NCI-H2227 (cell line): ENCODE results near the gene CSE1L.
A peak's percentile ranks its signal among the peaks of the same experiment; 100 is the strongest.
"Not testable (repeated sequence)": the region's sequence is repeated elsewhere in the genome, so short reads cannot be mapped to it uniquely, and the experiment has no call there.

Experiments used
- DNase-seq: peaks from one replicate; lab custom pipeline; 2025; ENCODE audit not compliant: unreplicated experiment; lab: John Stamatoyannopoulos, UW

CSE1L gene, protein sequence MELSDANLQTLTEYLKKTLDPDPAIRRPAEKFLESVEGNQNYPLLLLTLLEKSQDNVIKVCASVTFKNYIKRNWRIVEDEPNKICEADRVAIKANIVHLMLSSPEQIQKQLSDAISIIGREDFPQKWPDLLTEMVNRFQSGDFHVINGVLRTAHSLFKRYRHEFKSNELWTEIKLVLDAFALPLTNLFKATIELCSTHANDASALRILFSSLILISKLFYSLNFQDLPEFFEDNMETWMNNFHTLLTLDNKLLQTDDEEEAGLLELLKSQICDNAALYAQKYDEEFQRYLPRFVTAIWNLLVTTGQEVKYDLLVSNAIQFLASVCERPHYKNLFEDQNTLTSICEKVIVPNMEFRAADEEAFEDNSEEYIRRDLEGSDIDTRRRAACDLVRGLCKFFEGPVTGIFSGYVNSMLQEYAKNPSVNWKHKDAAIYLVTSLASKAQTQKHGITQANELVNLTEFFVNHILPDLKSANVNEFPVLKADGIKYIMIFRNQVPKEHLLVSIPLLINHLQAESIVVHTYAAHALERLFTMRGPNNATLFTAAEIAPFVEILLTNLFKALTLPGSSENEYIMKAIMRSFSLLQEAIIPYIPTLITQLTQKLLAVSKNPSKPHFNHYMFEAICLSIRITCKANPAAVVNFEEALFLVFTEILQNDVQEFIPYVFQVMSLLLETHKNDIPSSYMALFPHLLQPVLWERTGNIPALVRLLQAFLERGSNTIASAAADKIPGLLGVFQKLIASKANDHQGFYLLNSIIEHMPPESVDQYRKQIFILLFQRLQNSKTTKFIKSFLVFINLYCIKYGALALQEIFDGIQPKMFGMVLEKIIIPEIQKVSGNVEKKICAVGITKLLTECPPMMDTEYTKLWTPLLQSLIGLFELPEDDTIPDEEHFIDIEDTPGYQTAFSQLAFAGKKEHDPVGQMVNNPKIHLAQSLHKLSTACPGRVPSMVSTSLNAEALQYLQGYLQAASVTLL

DNA sequence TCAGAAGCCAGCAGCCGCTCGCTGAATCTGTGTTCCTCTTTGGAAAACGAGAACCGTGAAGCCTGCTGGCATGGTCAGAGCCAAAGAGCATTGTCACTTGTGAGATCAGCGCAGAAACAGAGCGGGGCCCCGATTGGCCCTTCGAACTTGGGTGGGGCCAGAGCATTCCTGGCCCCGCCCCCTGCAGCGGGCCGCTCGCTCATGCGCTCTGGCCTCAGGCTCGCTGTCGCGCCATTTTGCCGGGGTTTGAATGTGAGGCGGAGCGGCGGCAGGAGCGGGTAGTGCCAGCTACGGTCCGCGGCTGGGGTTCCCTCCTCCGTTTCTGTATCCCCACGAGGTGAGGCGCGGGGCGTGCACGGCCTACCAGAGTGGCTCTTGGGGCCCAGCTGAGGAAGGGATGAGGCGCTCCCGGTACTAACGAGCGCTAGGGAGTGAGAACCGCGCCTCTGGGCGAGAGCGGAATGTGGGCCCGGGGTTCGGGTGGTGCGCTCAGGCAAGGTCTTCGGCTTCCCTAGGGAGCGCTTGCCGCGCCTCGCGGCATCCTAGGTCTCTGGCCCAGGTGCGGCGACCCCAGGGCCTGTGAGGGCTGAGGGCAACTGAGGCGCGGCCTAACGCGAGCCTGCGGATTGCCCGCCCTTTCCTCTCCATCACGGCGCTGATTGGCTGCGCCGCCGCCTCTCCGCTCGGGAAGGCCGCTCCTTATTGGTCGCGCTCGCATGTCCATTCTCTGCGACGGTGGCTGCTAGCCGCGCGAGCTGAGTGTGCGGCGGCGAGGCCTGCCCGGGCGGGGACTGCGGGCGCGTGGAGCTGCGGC, at the start of gene CSE1L:
Gene CSE1L (plus strand): TSS at position 226 of the 814 bp plus-strand sequence. CDS start 12,152 bp downstream, outside the sequence.
- peak; percentile 97 for DNase-seq

DNA sequence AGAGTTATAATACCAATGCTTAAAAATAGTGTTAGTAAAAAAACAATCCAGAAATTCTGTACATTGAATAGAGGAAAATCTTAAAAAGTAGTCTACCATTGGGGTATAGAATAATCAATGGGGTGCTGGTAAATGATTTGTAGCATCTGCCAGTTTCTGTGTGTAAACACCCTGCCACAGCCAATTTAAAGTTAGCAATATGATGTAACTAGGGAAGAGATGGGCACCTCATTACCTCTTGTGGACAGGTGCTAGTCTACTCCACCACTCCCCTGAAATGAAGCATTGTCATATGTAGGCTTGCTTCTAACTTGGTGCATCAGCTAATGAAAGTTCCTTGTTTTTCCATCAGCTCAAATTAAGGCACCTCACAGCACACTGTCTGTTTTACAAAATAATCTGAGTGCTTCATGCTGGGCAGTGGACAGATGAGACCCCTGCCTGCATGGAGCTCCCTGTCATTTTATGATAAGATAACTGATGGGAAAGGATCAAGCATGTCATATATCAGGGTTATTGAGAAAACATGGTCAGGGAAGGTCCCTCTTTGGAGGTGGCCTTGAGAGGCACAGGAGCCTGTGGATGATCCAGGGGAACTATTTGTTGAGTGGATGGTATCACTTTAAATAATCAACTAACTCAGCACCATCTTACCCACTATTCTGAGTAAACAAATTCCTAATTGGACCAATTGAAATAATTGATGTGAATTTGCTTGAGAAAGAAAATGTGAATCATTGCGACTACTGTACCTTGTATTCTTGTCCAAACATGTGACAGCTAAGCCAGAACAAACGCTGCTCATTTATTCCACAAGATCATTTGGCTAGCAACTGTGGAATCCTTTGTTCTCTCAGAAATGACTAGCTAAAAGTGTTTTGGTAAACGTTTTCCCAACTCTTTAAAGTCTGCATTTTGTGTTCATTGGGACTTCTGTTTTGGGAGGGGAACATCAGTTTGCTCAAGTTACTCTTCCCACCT, 45.9 kb upstream of the CSE1L start:
- DNase-seq: no peak

- no peak for DNase-seq
Observed at GRCh38 chr20:49001741-49002140, 44.4 kb upstream of the CSE1L start.

GRCh38 chr20:49006446-49006980, 39.6 kb upstream of the CSE1L start:
- DNase-seq: no peak

DNA sequence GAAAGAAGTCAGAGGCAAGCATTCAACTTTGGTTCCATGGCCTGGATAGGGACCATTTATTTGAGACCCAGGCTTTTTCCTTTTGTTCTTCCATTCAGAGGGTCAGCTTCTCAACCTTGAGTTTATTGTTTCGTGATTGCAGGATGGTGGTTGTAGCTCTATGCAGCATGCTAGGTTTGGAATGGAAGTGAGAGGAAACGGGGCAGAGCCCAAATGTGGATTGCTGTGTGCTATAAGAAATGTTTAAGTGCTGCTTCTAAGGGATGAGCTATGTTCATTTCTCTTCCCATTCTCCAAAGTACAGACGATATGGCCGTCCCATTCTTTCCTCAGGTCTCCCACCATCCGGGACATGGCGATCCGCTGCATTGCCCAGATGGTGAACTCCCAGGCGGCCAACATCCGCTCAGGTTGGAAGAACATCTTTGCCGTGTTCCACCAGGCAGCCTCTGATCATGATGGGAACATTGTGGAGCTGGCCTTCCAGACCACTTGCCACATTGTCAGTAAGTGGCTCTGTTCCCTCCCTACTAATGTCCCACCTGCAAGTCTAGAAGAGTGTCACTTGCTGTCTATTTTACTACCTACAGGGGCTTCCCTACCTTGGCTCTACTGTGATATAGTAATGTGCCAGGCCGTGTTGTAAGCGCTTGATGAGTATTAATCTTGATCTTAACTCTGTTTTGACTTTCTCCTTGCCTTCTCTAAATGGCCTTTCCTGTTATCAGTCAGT, 36.0 kb upstream of the CSE1L start:
- no peak for DNase-seq

- no peak for DNase-seq
Observed at GRCh38 chr20:49024220-49024619, 21.9 kb upstream of the CSE1L start.

GRCh38 chr20:49028177-49028576, 17.9 kb upstream of the CSE1L start:
- DNase-seq: not testable (repeated sequence)

- DNase-seq: peak; percentile 28
Observed at GRCh38 chr20:49028684-49029083, 17.4 kb upstream of the CSE1L start.

- DNase-seq: no peak
Observed at GRCh38 chr20:49029203-49029602, 16.9 kb upstream of the CSE1L start.

DNA sequence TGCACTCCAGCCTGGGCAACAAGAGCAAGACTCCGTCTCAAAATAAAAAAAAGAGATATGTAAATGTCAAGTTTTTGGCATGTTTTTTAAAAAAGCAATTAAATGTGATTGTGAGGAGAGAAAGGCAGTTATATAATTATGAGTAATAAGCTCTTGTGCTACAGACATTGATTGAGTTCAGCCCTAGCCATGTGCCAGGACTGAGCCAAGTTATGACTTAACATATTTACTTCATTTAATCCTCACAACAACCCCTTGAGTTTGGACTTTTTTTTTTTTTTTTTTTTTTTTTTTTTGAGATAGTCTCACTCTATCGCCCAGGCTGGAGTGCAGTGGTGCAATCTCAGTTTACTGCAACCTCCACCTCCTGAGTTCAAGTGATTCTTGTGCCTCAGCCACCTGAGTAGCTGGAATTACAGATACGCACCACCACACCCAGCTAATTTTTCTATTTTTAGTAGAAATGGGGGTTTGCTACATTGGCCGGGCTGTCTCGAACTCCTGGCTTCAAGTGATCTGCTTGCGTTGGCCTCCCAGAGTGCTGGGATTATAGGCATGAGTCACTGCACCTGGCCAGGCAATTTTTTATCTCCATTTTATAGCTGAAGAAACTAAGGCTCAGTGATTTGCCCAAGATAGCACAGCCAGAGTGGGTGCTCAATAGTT, 15.0 kb upstream of the CSE1L start:
- no peak for DNase-seq

- DNase-seq: no peak
Observed at GRCh38 chr20:49032455-49032854, 13.7 kb upstream of the CSE1L start.

DNA sequence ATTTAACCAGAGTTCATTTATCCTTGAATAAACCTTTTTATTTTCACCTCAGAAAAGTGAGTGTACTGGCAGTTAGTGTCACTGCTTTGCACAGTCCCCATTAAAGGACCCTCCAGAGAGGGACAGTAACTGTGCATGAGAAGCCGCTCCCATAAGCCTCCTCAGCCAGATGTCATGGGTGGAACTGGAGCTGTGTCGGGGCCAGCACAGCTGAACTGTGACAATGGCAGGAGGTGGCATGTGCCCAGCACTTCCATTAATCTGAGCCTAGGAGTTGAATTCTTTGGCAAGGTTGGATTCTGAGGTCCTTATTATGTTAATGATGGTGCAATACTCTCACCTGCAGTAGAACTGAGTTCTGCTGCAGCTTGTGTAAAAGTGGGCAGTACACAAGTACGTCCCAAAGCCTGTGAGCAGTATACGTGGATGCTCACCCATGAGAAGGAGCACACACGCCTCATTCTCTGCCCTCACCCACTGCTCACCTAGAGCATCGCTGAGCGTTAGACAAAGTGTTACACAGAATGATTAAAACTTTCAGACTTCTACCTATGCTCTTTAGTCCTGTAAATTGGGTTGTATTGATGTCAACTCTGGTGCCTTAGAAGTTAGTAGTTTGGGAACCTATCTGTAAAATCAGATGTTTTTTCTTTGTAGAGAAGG, 11.9 kb upstream of the CSE1L start:
- DNase-seq: no peak

- DNase-seq: no peak
Observed at GRCh38 chr20:49037962-49038387, 8.1 kb upstream of the CSE1L start.

GRCh38 chr20:49039854-49040253, 6.3 kb upstream of the CSE1L start:
- no peak for DNase-seq

DNA sequence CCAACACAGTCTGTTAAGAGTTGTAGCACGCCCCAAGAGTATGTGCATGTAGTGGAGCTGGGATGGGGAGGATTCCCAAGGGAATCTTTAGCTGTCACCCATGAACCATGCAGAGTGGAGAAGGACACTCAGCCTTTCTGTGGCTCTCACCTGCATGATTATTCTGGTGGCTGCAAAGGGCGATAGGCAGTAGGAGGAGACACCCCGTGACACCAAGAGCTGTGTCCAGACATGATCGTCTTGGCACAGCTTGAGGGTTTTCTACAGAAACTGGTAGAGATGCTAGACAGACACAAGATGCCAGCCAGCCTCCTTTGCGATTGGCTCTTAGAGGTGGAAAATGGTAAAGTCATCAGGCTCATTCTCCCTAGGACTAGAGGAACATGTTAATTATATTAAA, 3.1 kb upstream of the CSE1L start:
- DNase-seq: no peak

GRCh38 chr20:49045440-49046086, 549 bp upstream of the CSE1L start:
- no peak for DNase-seq

- peak; percentile 17 for DNase-seq
Observed at GRCh38 chr20:49052334-49052733, 6.2 kb downstream of the CSE1L start.
